ENCODE data around the gene PLK2. TPM values are rescaled to one million over a fixed set of nuclear protein-coding genes. Genes with fewer than 3 reads are reported as not detected.

The PLK2 gene
- total and polyA plus RNA-seq, 2 donors (not counting 3 experiments of a cell fraction or from before 2014, with no cell fraction given) = 199 to 250 TPM

DNA sequence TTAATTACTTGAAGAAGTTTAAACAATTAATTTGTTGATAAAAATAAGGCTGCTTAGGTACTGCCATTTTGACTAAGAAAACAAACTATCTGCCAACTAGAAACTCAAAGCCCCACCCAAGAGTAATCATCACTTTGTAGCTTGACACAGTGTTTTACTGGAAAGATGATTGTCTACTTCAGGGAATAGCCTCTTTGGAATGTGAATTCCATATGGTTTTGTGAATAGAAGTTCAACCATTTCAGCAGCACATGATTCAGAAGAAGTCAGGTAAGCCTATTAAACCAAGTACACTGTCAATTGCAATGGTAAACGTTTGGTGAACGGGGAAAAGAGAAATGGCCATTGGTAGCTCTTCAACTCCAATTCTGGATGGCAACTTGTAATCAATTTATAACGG lies 55.2 kb downstream of the PLK2 start:
- Histone ChIP-seq H3K4me2 (ENCODE audit: insufficient read depth, low read length) (no peak overlapping the region), H3K9me3 (replicated peaks; ENCODE audit: control insufficient read depth, insufficient read depth, low read length) (no peaks in the 10 kb centered on the region), H3K79me2 (ENCODE audit: control insufficient read depth, insufficient read depth, low read length) (no peaks in the 10 kb centered on the region), H3K9me1 (replicated peaks; ENCODE audit: control insufficient read depth, extremely low read depth, insufficient read depth, low read length) (no peaks in the 10 kb centered on the region), H3K4me1 (ENCODE audit: control insufficient read depth, extremely low read depth, insufficient read depth, low read length) (peaks cover under 1% of the 10 kb centered on the region), H3K9ac (replicated peaks; ENCODE audit: extremely low read depth, insufficient read depth, low read length) (no peak overlapping the region), H2AFZ (ENCODE audit: low read depth, low read length) (no peak overlapping the region), H3K36me3 (ENCODE audit: control insufficient read depth in 2 of 2, extremely low read depth in 1 of 2, insufficient read depth in 2 of 2, low read length in 2 of 2) (no peaks in the 10 kb centered on the region), H3K4me3 (replicated peaks in 1 of 3; ENCODE audit: insufficient read depth in 1 of 3, low read depth in 1 of 3, low read length in 3 of 3) (no peak overlapping the region), H4K20me1 (replicated peaks; ENCODE audit: control insufficient read depth, extremely low read depth, insufficient read depth, low read length) (no peaks in the 10 kb centered on the region), H3K27ac (ENCODE audit: insufficient read depth, low read depth, low read length) (no peak overlapping the region), H3K27me3 (ENCODE audit: control insufficient read depth in 2 of 2, insufficient read depth in 2 of 2, low read length in 2 of 2) (no peaks in the 10 kb centered on the region)
- DNase-seq (ENCODE audit: low read depth, low spot score) = no peak
- TF ChIP-seq JUN (IDR thresholded peaks at IDR 0.05; ENCODE audit: borderline replicate concordance, insufficient read depth, insufficient read length, low read depth) = no peak
- TF ChIP-seq CTCF (IDR thresholded peaks at IDR 0.05; ENCODE audit: extremely low read depth in 1 of 2, insufficient read depth in 1 of 2, low read depth in 1 of 2, low read length in 2 of 2) = no peak
- no peak for TF ChIP-seq MAX (IDR thresholded peaks at IDR 0.05; ENCODE audit: insufficient read depth, insufficient read length)
- TF ChIP-seq POLR2AphosphoS5 (IDR thresholded peaks at IDR 0.05; ENCODE audit: insufficient read depth, low read depth, low read length) = no peak
- no peak for TF ChIP-seq GATA2 (IDR thresholded peaks at IDR 0.05; ENCODE audit: insufficient read depth, insufficient read length, low read depth, low read length)
- no peak for TF ChIP-seq POLR2A (IDR thresholded peaks at IDR 0.05; ENCODE audit: low read depth, low read length)
- no peak for TF ChIP-seq EZH2 (IDR thresholded peaks at IDR 0.05; ENCODE audit: borderline replicate concordance, low read depth, low read length, severe bottlenecking)
- TF ChIP-seq MYC (IDR thresholded peaks at IDR 0.05; ENCODE audit: low read depth, low read length) = no peak
- no peak for TF ChIP-seq FOS (IDR thresholded peaks at IDR 0.05; ENCODE audit: borderline replicate concordance, insufficient read depth, low read length)
- dilution Hi-C loops (cut with MboI; ENCODE audit: extremely low pct_ligation_motif_present, low sequenced_read_pairs) (no loop called here), intact Hi-C loops (cut with micrococcal nuclease) (no loop called here)
- BruUV-seq (replicated peaks) = no TSS peak
- no peak for FAIRE-seq
- ChIA-PET CTCF (interaction anchor here (2.1 kb wide), 1 partner anchor 10 kb away, joined by 6 read pairs; no protein-coding TSS in a partner anchor), POLR2A (no interaction called here)

Other genes with a start within 250 kb of the PLK2 start
- not detected in 2 replicates for gene GAPT, start 31.3 kb upstream of the PLK2 start, total RNA-seq
- gene GAPT, start 31.3 kb upstream of the PLK2 start, polyA plus RNA-seq = not detected in 2 replicates
- gene RAB3C, start 123.0 kb upstream of the PLK2 start, total RNA-seq = 0.04 TPM in 1 of 2 replicates, not detected in the other
- 0.22 and 0.66 TPM in 2 replicates for gene RAB3C, start 123.0 kb upstream of the PLK2 start, polyA plus RNA-seq

Measured in endothelial cell of umbilical vein (primary cell).